Thyroid gland (tissue), 4 donors: ENCODE measurements around the gene RRP9.

Experiments used
- CTCF ChIP-seq, 6 experiments: fragments of 200-600 bp in 3 of 6; fragments of 450-650 bp in 3 of 6; sonication (generic) in 3 of 6; IDR thresholded peaks; one replicate each; pipeline ENCODE4 v1.5.1; 2016 to 2019; ENCODE audit warnings: antibody characterized with exemption in 6 of 6, mild to moderate bottlenecking in 2 of 6, inconsistent platforms in 1 of 6, moderate library complexity in 1 of 6
- POLR2A ChIP-seq, 2 donors: fragments of 450-650 bp; IDR thresholded peaks; one replicate each; pipeline ENCODE4 v1.6.1; 2017; ENCODE audit warnings: antibody characterized with exemption in 2 of 2, mild to moderate bottlenecking in 2 of 2, moderate library complexity in 1 of 2

- no peak for TF ChIP-seq CTCF (IDR thresholded peaks at IDR 0.05)
- TF ChIP-seq POLR2A (IDR thresholded peaks at IDR 0.05) = no peak
These were observed 9.2 kb upstream of the RRP9 start for GRCh38 chr3:51950899-51951298.
